SK-MEL-5 (cell line): Measurements from ENCODE around the gene CCBE1. TPM values are rescaled to one million over a fixed set of nuclear protein-coding genes. Genes with fewer than 3 reads are reported as not detected.
"Not testable (repeated sequence)": the region's sequence is repeated elsewhere in the genome, so short reads cannot be mapped to it uniquely, and the experiment has no call there.

Source experiments
- DNase-seq: peaks from one replicate; pipeline ENCODE4 v3.0.0-alpha.2; 2016; ENCODE audit warnings: low read depth, low spot score
- in situ Hi-C: cut with HindIII; loops from 2 replicates; pipeline ENCODE4 v1.10.0; 2016; ENCODE audit warnings: low sequenced_read_pairs, high pct_unique_total_duplicates, low pct_unique_long_range_greater_than_20kb
- total RNA-seq: library from RNA; depleted of rRNA; stranded (reverse); fragments of >200 nt; shearing (Covaris generic); gene quantifications from 2 replicates; pipeline ENCODE4 v1.2.3, GENCODE V29; 2014

CCBE1 gene
- total RNA-seq, 1 experiment from 2014 or later, result 0.29 TPM

DNA sequence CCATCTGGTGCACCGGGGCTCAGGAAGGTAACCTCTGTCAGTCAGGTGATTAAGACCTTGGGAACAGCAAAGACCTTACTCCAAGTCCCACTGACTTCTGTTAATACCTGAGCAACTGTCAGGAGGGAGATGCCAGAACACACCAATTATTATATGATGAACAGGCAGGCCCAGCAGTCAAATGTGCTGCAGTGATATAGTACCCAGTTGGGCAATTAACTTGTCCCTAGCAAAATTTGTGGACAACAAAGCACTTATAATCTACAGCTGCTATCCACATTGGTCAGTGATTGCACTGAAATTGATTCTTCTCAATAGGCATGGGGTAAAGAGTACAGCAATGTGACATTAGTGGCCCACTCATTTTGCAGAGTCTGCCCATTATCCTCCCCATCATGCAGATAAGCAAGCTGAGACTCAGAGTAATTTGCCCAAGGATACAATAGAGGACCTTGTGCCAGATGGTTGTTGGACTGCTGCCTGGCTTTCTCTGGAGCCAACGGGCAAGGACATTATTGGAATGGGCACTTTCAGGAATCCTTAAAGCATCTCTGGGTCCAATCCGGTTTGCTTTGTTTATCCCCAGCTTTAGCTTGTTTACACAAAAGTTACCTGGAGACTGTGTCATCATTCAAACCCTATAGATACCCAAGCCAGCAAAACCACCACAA lies 147.6 kb downstream of the CCBE1 start:
- in situ Hi-C loops, result no loop called here
- DNase-seq, result no peak

DNA sequence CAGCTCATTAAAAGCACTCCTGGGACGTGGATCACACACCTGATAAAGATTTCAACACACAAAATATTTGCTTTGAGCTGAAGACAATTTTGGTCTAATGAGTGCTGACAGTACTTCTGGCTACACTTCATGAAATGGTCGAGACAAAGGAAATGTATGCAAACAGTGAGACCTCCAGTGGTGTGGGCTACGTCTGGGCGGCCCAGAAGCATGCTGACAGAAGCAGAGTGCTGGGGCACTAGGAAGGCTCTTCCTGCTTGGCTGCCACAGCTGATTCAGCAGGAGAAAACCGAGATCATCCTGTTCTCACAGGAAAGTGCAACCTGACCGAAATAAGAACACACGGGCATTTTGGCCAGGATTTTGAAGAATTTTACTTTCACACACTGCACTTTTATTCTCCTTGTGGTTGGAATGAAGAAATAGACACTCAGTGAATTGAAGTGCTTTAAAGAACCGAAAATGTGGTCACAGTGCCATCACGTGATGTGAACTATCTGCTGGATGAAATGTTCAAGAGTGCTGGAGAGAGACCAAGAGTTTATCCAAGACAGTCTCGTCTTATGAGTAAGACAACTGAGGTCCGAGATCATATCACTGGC lies 149.5 kb downstream of the CCBE1 start:
- peak; percentile 38 for DNase-seq
- in situ Hi-C loops, result no loop called here

DNA sequence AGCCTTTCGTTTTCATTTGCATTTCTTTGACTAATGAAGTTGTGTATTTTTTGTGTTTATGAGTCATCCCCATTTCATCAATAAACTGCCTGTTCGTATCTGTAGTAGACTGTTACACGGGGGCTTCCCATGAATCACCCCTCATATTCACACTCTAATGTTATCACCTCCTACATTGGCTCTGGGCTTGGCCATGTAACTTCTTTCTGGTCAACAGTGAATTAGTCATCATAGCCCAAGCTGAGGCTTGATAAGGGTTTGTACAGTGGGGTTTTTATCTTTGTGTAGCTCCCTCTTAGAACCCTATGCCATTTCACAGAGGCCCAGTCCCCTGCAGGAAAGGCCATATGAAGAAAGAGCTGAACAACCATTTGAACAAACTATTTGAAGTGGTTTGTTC lies 151.0 kb downstream of the CCBE1 start:
- peak; percentile 6 for DNase-seq
- in situ Hi-C loops, result no loop called here

DNA sequence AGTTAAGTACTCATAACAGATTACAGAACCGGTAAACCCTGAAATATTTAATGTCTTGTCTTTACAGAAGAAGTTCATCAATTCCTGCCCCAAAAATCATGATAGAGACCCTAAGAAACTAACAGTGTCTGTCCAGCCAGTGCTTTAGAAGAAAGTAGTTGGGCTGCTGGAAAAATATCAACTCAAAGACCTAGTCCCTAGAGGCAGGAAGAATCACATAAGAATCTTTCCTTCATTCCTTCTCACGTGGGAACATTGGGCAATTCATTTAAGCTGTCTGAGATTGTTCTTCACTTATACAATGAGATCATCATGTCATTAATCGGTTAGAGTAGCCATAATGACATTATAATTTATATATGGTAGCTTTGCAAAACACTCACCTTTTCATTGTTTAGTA lies 156.4 kb downstream of the CCBE1 start:
- no peak for DNase-seq
- in situ Hi-C loops, result no loop called here

DNA sequence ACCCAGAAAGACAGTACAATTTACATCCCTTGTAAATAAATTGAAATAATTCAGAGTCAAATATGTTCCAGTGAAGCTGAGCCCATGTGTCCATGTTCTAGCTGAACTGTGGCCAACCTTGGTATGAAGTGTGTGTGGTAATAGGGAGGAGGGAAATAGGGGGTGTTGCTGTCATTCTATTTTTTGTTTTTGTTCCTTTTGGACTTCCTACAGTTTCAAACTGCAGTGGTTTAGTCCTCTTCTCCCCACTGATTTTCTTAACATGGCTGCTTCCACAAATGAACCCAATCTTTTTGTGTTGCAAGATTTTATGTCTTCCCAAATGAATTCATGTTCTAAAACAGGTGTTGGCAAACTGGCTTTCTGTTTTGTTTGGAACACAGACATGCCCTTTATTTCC lies 156.9 kb downstream of the CCBE1 start:
- in situ Hi-C loops, result no loop called here

DNA sequence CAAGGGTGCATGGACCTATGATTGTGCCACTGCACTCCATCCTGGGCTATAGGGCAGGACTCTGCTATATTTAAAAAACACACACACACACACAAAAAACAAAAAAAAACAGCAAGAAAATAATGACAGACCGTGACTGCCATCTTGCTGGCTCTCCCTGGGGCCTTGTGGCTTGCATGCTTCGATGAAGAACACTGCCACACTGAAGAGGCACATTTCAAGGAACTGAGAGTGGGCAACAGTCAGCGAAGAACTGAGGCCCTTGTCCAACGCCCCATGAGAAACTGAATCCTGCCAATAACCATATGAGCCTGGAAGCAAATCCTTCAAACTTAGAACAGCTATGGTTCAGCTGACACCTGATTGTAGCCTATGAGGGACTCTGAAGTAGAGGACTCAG lies 158.1 kb downstream of the CCBE1 start:
- DNase-seq, result no peak
- in situ Hi-C loops, result no loop called here

More for the DNA sequence above, 156.9 kb downstream of the CCBE1 start:
- no peak for DNase-seq

DNA sequence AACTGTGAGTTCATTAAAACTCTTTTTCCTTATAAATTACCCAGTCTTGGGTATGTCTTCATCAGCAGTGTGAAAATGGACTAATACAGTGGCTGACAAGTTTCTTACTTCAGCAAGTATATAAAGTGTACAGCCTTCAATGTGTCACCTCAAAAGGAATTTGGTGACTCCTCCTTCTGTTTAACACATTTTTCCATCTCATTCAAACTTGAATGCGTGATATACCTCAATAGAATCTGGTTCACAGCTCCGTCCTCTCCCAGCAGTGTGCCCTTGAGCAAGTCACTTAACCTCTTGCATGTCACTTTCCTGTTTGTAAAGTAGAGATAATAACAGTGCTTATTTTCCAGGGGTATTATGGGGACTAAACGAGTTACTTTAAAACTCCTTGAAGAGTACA lies 159.6 kb downstream of the CCBE1 start:
- in situ Hi-C loops, result no loop called here
- DNase-seq, result no peak

DNA sequence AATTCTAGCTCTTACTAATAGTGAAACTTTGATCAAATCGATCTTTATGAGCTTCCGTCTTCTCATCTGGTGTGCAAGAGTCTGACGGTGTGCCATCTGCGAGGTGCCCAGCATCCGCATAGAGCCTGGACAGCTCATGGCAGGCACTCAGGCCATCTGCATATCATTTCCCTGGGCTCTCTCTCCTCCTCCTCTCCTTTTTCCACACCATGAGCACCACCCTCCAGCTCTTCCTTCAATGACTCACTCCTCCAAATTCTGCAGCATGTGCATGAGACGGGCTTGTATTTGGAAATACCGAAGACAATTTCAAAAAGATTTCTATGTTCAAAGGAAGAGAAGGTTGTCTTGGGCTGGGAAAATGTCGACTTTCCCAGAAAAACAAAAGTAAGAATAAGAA lies 161.1 kb downstream of the CCBE1 start:
- no peak for DNase-seq
- in situ Hi-C loops, result no loop called here

DNA sequence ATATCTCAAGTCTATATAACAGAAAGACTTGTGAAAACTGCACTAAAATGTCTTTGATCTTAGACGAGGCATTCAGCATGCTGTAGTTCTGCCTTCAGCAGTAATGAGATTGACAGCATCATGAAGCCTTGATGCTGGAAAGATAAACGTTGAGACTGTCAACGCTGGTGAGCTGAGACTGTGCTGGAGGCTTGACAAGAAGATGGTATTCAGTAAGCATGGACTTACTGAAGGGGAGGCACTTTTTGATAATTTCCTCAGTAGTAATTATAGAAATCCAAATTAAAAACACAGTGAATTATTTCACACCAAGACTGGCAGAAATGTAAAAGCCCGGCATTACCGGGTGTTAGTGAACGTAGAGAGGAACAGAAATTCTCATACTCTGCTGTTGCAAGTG lies 162.2 kb downstream of the CCBE1 start:
- no peak for DNase-seq
- in situ Hi-C loops, result no loop called here

DNA sequence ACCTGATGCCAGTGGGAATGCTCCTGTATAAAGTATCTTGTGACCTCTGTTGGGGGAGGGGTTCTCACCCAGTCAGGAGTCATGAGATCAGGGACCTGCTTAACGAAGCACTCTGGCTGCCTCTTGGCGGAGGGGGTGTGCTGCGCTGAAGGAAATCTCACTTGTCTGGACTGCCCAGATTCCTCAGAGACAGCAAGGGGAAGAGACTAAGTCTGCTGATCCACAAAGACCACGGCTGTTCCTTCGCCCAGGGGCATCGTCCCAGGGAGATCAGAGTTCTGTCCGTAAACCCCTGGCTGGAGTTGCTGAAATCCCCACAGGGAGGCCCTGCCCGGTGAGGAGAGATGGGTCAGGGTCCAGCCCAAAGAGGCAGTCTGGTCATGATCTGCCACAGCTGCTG lies 168.4 kb downstream of the CCBE1 start:
- in situ Hi-C loops, result no loop called here

DNA sequence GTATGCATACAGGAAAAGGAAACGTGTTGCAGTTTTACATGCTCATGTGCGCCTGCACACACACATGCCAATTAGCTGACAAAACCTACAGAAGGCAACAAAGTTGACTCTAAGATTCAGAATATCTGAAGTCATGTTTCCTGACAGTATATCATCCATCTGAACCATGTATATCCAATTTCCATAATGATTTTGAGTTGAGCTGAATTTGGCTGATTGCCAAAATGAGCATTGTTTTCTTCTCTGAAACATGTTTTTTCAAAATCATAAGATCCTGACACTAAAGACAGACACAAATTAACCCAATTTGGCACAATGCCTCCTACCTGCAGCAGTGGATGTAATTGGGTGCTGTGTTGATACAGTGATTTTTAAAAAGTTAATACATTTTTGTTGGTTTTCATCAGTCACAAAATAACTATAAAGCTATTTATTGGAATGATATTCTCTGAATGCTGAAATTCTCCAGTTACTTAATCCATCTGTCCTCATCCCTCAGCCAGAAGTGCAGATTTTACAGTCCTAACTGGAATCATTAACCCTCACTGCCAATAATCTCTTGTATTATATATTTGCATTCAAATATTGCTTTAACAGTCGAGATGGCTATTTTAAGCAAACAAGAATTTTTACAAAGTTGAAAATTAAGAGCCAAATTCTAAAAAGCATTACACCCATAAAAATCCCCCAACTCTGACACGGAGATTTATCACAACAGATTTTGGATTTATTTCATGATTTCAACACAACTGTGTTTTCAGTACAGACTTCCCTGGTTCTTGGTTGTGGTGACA lies 176.5 kb downstream of the CCBE1 start:
- in situ Hi-C loops, result no loop called here
- no peak for DNase-seq

More for the DNA sequence above, 168.4 kb downstream of the CCBE1 start:
- DNase-seq, result no peak

DNA sequence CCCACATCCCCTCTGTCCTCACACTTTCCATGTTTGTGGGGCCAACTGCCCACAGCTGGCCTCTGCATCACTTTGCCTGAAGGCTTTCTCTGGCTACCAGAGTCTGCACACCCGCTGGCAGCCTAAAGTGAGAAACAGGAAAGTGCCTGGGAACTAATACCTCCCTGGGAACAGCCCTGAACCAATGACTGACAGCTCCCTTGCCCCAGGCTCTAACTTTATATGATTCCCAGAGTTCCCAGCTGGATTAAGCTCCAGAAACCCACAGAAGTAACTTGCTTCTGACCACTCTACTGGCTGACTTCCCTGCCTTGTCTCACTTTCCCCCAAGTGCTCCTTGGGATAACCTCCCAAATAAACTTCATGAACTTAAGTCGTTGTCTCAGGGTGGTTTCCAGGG lies 178.5 kb downstream of the CCBE1 start:
- in situ Hi-C loops, result no loop called here
- no peak for DNase-seq

DNA sequence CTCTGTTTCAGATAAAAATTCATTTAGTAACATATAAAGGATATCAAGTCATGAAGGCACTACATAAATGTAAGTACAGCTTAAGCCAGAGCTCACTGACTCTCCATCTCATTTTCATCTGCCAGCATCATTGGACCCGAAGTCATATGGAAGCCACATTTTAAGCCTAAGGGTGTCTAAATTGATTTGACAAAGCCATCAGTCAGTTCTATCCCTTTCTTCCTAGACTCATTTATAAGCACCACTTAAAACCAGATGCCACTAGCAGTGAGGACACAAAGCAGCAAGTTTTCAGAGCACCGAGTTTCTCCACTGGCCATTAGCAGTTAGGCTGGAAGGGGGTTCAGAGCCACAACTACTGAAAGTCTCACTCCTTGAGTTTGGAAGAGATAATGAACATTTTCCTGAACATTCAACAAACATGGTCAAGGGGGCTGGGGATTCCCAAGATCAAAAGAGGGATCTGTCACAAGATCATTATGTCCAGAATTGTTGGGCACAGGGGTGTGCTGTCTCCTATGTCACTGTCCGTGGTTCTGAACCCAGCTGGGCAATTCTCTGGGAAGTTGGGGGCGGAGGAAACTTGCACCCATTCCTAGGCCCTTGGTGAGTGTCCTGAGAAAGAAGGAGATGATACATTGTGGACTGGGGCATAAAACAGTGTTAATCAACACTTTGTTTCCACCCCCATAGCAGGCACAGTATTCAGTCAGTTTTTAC lies 179.6 kb downstream of the CCBE1 start:
- in situ Hi-C loops, result no loop called here
- no peak for DNase-seq

DNA sequence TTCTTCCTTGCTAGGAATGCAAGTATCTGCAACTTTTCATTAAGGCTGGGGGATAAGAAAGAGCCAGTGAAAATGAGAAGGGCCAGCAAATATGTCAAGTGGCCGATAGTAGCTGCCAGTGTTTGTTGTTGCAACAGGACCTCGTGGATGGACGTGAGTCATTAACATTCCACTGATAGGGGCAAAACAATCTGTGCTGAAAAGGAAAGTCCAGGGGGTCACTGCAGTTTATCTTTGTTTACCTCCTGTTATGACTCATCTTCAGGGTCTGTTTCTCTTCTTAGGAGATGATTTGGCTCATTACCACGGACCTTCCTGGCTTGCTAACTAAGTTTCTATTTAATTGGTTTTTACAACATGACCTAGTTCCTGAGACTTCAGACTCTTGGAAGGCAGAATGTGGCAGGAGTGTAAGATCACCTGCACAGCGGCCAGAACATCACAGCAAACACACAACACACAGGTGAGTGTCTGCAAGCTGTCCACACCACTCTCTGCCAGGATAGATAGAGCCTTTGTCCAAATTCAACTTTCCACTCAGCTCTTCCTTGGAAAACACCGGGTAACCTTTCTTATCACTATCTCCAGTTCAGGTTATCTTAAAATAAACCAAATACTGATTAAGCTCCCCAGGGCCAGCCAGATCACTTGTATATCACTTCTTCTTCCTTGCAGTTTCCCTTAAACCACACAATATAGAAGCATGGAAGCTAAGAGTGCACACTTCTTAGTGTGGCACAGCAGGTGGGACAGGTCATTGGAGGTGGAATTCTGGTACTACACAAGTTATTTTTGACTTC lies 180.7 kb downstream of the CCBE1 start:
- peak; percentile 15 for DNase-seq
- in situ Hi-C loops, result no loop called here

DNA sequence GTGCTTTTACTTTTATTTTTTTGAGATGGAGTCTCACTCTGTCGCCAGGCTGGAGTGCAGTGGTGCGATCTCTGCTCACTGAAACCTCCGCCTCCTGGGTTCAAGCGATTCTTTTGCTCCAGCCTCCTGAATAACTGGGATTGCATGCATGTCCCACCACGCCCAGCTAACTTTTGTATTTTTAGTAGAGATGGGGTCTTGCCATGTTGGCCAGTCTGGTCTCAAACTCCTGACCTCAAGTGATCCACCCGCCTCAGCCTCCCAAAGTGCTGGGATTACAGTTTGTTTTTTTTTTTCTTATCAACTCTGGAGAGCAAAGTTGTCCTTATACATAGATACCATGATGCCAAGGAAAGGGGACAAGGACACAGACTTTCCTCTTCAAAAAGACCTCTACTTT lies 181.3 kb downstream of the CCBE1 start:
- in situ Hi-C loops, DNase-seq: not testable (repeated sequence)

DNA sequence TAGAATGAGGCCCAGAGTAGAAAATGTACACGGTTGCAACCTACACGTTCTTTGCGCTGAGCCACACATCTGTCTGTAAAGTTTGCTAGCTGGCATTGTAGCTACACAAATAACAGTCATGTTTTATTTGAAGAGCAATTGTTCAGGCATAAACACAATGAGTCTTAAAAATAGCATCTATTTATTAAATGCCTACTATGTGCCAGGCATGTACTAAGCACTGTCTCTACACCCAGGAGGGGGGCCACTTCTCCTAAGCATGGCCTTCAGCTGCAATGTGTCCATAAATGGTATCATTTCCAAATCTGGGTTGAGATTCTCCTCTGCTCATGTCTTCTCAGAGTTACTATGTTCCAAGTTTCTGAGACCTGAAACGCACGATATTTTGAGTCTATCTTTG lies 182.1 kb downstream of the CCBE1 start:
- in situ Hi-C loops, result no loop called here
- no peak for DNase-seq

DNA sequence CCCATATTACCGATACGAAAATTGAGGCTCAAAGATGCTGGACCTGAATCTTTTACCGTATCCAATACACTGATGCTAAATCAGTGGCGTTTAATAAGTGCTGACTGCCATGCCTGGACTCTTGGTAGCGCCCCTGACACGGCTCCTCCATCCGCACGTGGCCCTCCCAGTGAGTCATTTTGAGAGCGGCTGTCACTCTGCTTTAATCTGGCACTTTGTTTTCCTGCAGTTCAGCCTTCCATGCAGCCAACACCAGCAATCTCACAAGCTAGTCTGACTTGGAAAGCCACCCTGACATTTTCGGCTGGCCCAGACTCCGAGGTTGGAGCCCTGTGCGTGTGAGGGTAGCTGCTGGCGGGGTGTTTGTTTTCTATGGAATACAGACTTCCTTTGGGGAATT lies 183.0 kb downstream of the CCBE1 start:
- in situ Hi-C loops, result no loop called here
- DNase-seq, result no peak
